A549 (cell line): ENCODE data around the gene ZNF496. TPM values are rescaled to one million over a fixed set of nuclear protein-coding genes. Genes with fewer than 3 reads are reported as not detected.
A peak's percentile ranks its signal among the peaks of the same experiment; 100 is the strongest.

Experiments
- ATAC-seq, 2 experiments: fragments of 200-7000 bp in 1 of 2; fragments of >200 bp in 1 of 2; cut with Nextera tagmentation in 1 of 2; cut with Tn5 transposase in 1 of 2; 3 replicates each; pipeline versions ENCODE4 v1.8.0 to v1.9.1; 2018 to 2020; ENCODE audit warnings: mild to moderate bottlenecking in 1 of 2, moderate library complexity in 1 of 2
- CTCF ChIA-PET: fragments of 300-600 bp; sonication (Branson Sonifier 250); formaldehyde crosslinking; extraction: SDS; loops from one replicate; lab custom pipeline; 2021; ENCODE audit warnings: antibody characterized with exemption, inconsistent platforms; lab: Yijun Ruan, JAX
- POLR2A ChIA-PET: fragments of 350-600 bp; formaldehyde crosslinking; extraction: SDS; loops from one replicate; lab custom pipeline; 2021; ENCODE audit warnings: antibody characterized with exemption, inconsistent platforms; lab: Yijun Ruan, JAX
- DNase-seq, 2 experiments: peaks; one replicate each; pipeline versions ENCODE4 v3.0.0 to v3.0.0-alpha.2; 2011 to 2016; ENCODE audit warnings: low read depth in 1 of 2, low spot score in 1 of 2
- FAIRE-seq: peaks from 2 replicates; lab custom pipeline; 2011; peaks lifted over from hg19 to GRCh38; lab: Jason Lieb, UNC
- H3K27ac ChIP-seq, 2 experiments: fragments of >200 bp; sonication (Bioruptor Twin); formaldehyde crosslinking; 3 replicates each; pipeline ENCODE4 v1.5.1; 2016 to 2017
- H3K4me1 ChIP-seq: fragments of >200 bp; sonication (Bioruptor Twin); formaldehyde crosslinking; 3 replicates; pipeline ENCODE4 v1.6.1; 2016
- H3K4me2 ChIP-seq: fragments of >200 bp; sonication (Bioruptor Twin); formaldehyde crosslinking; 3 replicates; pipeline ENCODE4 v1.6.1; 2016
- H3K4me3 ChIP-seq: fragments of >200 bp; sonication (Bioruptor Twin); formaldehyde crosslinking; 3 replicates; pipeline ENCODE4 v1.5.1; 2016
- H3K9me3 ChIP-seq: fragments of >200 bp; sonication (Bioruptor Twin); formaldehyde crosslinking; 3 replicates; pipeline ENCODE4 v1.6.1; 2016
- BHLHE40 ChIP-seq: IDR thresholded peaks from 2 replicates; pipeline ENCODE4 v1.6.1; 2012; ENCODE audit warnings: low read depth, low read length, inconsistent platforms
- CEBPB ChIP-seq, 2 experiments: fragments of >200 bp in 1 of 2; sonication (Bioruptor Twin) in 1 of 2; formaldehyde crosslinking in 1 of 2; IDR thresholded peaks; 2 replicates each; pipeline ENCODE4 v1.6.1; 2012 to 2016
- CHD4 ChIP-seq: fragments of 200-600 bp; sonication (generic); IDR thresholded peaks from 2 replicates; pipeline ENCODE4 v1.6.1; 2016; ENCODE audit warnings: antibody characterized with exemption, mild to moderate bottlenecking, borderline replicate concordance
- EHF ChIP-seq: fragments of 250-450 bp; sonication (Bioruptor Pico); IDR thresholded peaks from 2 replicates; pipeline ENCODE4 v1.5.0; 2020; ENCODE audit warnings: mild to moderate bottlenecking
- EHMT2 ChIP-seq: fragments of 200-600 bp; sonication (generic); IDR thresholded peaks from 2 replicates; pipeline ENCODE4 v1.6.1; 2016; ENCODE audit warnings: antibody characterized with exemption, low read depth, mild to moderate bottlenecking, moderate library complexity
- ESRRA ChIP-seq: fragments of 150-350 bp; IDR thresholded peaks from 2 replicates; pipeline ENCODE4 v1.6.1; 2014; ENCODE audit warnings: mild to moderate bottlenecking, low read length, borderline replicate concordance
- FOSB ChIP-seq: fragments of 250-450 bp; sonication (Bioruptor Pico); IDR thresholded peaks from 2 replicates; pipeline ENCODE4 v1.5.0; 2020; ENCODE audit warnings: mild to moderate bottlenecking, moderate library complexity
- FOSL2 ChIP-seq, 2 experiments: fragments of 450-650 bp in 1 of 2; fragments of >200 bp in 1 of 2; sonication (Bioruptor Twin) in 1 of 2; formaldehyde crosslinking; IDR thresholded peaks; 2 replicates each; pipeline versions ENCODE4 v1.5.0 to v1.6.1; 2016 to 2020; ENCODE audit warnings: mild to moderate bottlenecking in 1 of 2, moderate library complexity in 1 of 2
- GATA3 ChIP-seq: IDR thresholded peaks from 2 replicates; pipeline ENCODE4 v1.6.1; 2012; ENCODE audit warnings: borderline replicate concordance
- HEYL ChIP-seq: fragments of 250-450 bp; sonication (Bioruptor Pico); IDR thresholded peaks from 2 replicates; pipeline ENCODE4 v1.8.0; 2021; ENCODE audit warnings: mild to moderate bottlenecking, moderate library complexity
- HOXA7 ChIP-seq: fragments of 250-450 bp; sonication (Bioruptor Pico); IDR thresholded peaks from 2 replicates; pipeline ENCODE4 v1.5.0; 2020; ENCODE audit warnings: mild to moderate bottlenecking, moderate library complexity
- KDM1A ChIP-seq: fragments of 200-600 bp; sonication (generic); IDR thresholded peaks from 2 replicates; pipeline ENCODE4 v1.6.1; 2016; ENCODE audit warnings: low read depth, mild to moderate bottlenecking
- POLR2A ChIP-seq: IDR thresholded peaks from 2 replicates; pipeline ENCODE4 v1.6.1; 2012; ENCODE audit warnings: mild to moderate bottlenecking, low read length
- RARB ChIP-seq: fragments of 250-450 bp; sonication (Bioruptor Pico); IDR thresholded peaks from 2 replicates; pipeline ENCODE4 v1.8.0; 2021; ENCODE audit warnings: mild to moderate bottlenecking, moderate library complexity
- RFX5 ChIP-seq: fragments of 450-650 bp; IDR thresholded peaks from 2 replicates; pipeline ENCODE4 v1.7.1; 2014; ENCODE audit warnings: antibody characterized with exemption, mild to moderate bottlenecking, moderate library complexity
- RNF2 ChIP-seq: fragments of 200-600 bp; sonication (generic); IDR thresholded peaks from 2 replicates; pipeline ENCODE4 v1.6.1; 2016; ENCODE audit warnings: low read depth, mild to moderate bottlenecking, antibody characterized with exemption, moderate library complexity, borderline replicate concordance
- SREBF2 ChIP-seq: fragments of 450-650 bp; IDR thresholded peaks from 2 replicates; pipeline ENCODE4 v1.6.1; 2014; ENCODE audit warnings: mild to moderate bottlenecking, moderate library complexity
- WGBS: methylation state at CpG from one replicate; pipeline ENCODE4 v1.1.6; 2017; ENCODE audit errors: missing lambda C conversion rate; 5-methylcytosine and 5-hydroxymethylcytosine counted together
- polyA plus RNA-seq, 4 experiments: library from polyadenylated mRNA; depleted of rRNA in 3 of 4; stranded (reverse); fragments of >200 nt; fragmentation: RNase III in 1 of 4; extraction: RNeasy Plus Mini Kit Qiagen cat#74134 plus additional on column Dnase treatment in 1 of 4; gene quantifications; 2 replicates in 3 of 4; 3 replicates in 1 of 4; pipeline ENCODE4 v1.2.3, GENCODE V29; 2011 to 2017
- TF ChIP-seq, protein P1 (sequence below): IDR thresholded peaks from 2 replicates; pipeline ENCODE4 v1.6.1; 2012
- TF ChIP-seq, protein P2 (sequence below): fragments of 200-600 bp; sonication (generic); IDR thresholded peaks from 2 replicates; pipeline ENCODE4 v1.6.1; 2016; ENCODE audit warnings: antibody characterized with exemption, mild to moderate bottlenecking, moderate library complexity
- TF ChIP-seq, protein P3 (sequence below): IDR thresholded peaks from 2 replicates; pipeline ENCODE4 v1.6.1; 2012; ENCODE audit warnings: low read depth, borderline replicate concordance
- TF ChIP-seq, protein P4 (sequence below): fragments of >200 bp; sonication (Bioruptor Twin); formaldehyde crosslinking; IDR thresholded peaks from 3 replicates; pipeline ENCODE4 v1.6.1; 2016
- TF ChIP-seq, protein P5 (sequence below): fragments of 150-350 bp; IDR thresholded peaks from 2 replicates; pipeline ENCODE4 v1.6.1; 2014; ENCODE audit warnings: low read depth, mild to moderate bottlenecking, low read length
- TF ChIP-seq, protein P6 (sequence below): fragments of >200 bp; sonication (Bioruptor Twin); formaldehyde crosslinking; IDR thresholded peaks from 3 replicates; pipeline ENCODE4 v1.5.1; 2016
- TF ChIP-seq, protein P7 (sequence below): IDR thresholded peaks from 2 replicates; pipeline ENCODE4 v1.6.1; 2012

ZNF496 gene
- polyA plus RNA-seq, 2 of the 4 experiments (the other 2 are of a cell fraction), result 13.1 to 16.1 TPM

DNA sequence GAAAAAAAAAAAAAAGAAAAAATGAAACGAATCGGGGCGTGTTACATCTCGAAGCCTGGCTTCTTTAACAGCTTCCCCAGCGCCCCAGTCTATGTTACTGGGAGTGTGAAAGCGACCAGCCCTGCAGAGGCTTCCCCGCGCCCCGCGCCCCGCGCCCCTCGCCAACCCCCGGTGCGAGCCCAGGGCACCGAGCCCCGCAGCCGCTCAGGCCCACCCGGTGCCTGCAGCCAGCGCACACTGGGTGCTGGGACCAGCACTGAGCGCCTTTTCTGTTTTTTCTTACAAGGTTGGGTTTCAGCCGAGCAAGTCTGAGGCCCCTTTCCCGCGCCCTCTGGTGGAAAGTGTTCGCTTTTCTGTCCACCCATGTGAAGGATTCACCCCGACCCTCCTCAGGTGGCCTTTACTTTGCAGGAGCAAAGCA is 42.1 kb upstream of the ZNF496 start:
- ChIA-PET CTCF (interaction anchor here (0.6 to 2.3 kb wide), 6 partner anchors 10 to 115 kb away, joined by 3 to 15 read pairs (median 3); no protein-coding TSS in a partner anchor), POLR2A (no interaction called here)
- TF ChIP-seq CEBPB (IDR thresholded peaks at IDR 0.05) (no peak), RARB (CRISPR knock-in tag) (no peak), EHF (CRISPR knock-in tag) (no peak), CHD4 (no peak), FOSL2 (IDR thresholded peaks at IDR 0.05) (no peak), FOSL2 (CRISPR knock-in tag; IDR thresholded peaks at IDR 0.05) (no peak), RNF2 (no peak), POLR2A (no peak), GATA3 (no peak), EHMT2 (no peak), BHLHE40 (no peak), KDM1A (no peak), HEYL (CRISPR knock-in tag) (no peak), HOXA7 (CRISPR knock-in tag) (no peak), ESRRA (no peak), SREBF2 (no peak)
- TF ChIP-seq, protein P1, sequence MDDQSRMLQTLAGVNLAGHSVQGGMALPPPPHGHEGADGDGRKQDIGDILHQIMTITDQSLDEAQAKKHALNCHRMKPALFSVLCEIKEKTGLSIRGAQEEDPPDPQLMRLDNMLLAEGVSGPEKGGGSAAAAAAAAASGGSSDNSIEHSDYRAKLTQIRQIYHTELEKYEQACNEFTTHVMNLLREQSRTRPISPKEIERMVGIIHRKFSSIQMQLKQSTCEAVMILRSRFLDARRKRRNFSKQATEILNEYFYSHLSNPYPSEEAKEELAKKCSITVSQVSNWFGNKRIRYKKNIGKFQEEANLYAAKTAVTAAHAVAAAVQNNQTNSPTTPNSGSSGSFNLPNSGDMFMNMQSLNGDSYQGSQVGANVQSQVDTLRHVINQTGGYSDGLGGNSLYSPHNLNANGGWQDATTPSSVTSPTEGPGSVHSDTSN, result no peak
- TF ChIP-seq, protein P2, sequence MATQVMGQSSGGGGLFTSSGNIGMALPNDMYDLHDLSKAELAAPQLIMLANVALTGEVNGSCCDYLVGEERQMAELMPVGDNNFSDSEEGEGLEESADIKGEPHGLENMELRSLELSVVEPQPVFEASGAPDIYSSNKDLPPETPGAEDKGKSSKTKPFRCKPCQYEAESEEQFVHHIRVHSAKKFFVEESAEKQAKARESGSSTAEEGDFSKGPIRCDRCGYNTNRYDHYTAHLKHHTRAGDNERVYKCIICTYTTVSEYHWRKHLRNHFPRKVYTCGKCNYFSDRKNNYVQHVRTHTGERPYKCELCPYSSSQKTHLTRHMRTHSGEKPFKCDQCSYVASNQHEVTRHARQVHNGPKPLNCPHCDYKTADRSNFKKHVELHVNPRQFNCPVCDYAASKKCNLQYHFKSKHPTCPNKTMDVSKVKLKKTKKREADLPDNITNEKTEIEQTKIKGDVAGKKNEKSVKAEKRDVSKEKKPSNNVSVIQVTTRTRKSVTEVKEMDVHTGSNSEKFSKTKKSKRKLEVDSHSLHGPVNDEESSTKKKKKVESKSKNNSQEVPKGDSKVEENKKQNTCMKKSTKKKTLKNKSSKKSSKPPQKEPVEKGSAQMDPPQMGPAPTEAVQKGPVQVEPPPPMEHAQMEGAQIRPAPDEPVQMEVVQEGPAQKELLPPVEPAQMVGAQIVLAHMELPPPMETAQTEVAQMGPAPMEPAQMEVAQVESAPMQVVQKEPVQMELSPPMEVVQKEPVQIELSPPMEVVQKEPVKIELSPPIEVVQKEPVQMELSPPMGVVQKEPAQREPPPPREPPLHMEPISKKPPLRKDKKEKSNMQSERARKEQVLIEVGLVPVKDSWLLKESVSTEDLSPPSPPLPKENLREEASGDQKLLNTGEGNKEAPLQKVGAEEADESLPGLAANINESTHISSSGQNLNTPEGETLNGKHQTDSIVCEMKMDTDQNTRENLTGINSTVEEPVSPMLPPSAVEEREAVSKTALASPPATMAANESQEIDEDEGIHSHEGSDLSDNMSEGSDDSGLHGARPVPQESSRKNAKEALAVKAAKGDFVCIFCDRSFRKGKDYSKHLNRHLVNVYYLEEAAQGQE, result no peak
- TF ChIP-seq, protein P3, sequence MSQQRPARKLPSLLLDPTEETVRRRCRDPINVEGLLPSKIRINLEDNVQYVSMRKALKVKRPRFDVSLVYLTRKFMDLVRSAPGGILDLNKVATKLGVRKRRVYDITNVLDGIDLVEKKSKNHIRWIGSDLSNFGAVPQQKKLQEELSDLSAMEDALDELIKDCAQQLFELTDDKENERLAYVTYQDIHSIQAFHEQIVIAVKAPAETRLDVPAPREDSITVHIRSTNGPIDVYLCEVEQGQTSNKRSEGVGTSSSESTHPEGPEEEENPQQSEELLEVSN, result no peak
- TF ChIP-seq, protein P4, sequence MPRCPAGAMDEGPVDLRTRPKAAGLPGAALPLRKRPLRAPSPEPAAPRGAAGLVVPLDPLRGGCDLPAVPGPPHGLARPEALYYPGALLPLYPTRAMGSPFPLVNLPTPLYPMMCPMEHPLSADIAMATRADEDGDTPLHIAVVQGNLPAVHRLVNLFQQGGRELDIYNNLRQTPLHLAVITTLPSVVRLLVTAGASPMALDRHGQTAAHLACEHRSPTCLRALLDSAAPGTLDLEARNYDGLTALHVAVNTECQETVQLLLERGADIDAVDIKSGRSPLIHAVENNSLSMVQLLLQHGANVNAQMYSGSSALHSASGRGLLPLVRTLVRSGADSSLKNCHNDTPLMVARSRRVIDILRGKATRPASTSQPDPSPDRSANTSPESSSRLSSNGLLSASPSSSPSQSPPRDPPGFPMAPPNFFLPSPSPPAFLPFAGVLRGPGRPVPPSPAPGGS, result no peak
- TF ChIP-seq, protein P5, sequence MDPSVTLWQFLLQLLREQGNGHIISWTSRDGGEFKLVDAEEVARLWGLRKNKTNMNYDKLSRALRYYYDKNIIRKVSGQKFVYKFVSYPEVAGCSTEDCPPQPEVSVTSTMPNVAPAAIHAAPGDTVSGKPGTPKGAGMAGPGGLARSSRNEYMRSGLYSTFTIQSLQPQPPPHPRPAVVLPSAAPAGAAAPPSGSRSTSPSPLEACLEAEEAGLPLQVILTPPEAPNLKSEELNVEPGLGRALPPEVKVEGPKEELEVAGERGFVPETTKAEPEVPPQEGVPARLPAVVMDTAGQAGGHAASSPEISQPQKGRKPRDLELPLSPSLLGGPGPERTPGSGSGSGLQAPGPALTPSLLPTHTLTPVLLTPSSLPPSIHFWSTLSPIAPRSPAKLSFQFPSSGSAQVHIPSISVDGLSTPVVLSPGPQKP, result no peak
- no peak overlapping the region for H3K27ac ChIP-seq
- no peak overlapping the region for H3K4me2 ChIP-seq
- 0 out of 3 replicates have a peak, but pooled peaks cover 3% of the 10 kb centered on the region for H3K9me3 ChIP-seq
- peak in 1 of 2 experiments; percentile 38; a peak in 2 of 6 replicates for ATAC-seq
- DNase-seq, result no peak
- 73% methylated on average over 26 of the region's 26 CpGs for WGBS
- no peak for FAIRE-seq
- no peaks in the 10 kb centered on the region for H3K4me1 ChIP-seq
- H3K4me3 ChIP-seq, result no peak overlapping the region

DNA sequence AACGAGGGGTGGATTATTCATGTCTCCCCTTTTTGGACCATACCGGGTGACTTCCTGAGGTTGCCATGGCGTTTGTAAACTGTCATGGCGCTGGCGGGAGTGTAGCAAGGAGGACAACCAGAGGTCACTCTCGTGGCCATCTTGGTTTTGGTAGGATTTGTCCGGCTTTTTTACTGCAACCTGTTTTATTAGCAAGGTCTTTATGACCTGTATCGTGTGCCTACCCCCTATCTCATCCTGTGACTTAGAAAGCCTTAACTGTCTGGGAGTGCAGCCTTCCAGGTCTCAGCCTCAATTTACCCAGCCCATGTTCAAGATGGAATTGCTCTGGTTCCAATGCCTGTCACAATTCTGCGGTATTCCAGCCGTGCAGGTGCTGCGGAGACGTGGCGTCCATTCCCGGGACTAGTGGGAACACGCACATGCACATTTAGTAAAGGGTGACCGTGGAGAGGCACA is 40.2 kb upstream of the ZNF496 start:
- Histone ChIP-seq H3K4me1 (no peaks in the 10 kb centered on the region), H3K4me3 (no peak overlapping the region), H3K9me3 (0 out of 3 replicates have a peak, but pooled peaks cover 3% of the 10 kb centered on the region), H3K27ac (no peak overlapping the region), H3K4me2 (no peak overlapping the region)
- ATAC-seq (no peak), DNase-seq (no peak), FAIRE-seq (no peak)
- ChIA-PET CTCF (interaction anchor here (0.9 to 2.3 kb wide), 5 partner anchors 29 to 1450 kb away, joined by 3 to 14 read pairs (median 3); no protein-coding TSS in a partner anchor), POLR2A (no interaction called here)
- WGBS, result 68% methylated on average over 16 of the region's 16 CpGs
- no peak for TF ChIP-seq FOSB (CRISPR knock-in tag)
- TF ChIP-seq, protein P6, sequence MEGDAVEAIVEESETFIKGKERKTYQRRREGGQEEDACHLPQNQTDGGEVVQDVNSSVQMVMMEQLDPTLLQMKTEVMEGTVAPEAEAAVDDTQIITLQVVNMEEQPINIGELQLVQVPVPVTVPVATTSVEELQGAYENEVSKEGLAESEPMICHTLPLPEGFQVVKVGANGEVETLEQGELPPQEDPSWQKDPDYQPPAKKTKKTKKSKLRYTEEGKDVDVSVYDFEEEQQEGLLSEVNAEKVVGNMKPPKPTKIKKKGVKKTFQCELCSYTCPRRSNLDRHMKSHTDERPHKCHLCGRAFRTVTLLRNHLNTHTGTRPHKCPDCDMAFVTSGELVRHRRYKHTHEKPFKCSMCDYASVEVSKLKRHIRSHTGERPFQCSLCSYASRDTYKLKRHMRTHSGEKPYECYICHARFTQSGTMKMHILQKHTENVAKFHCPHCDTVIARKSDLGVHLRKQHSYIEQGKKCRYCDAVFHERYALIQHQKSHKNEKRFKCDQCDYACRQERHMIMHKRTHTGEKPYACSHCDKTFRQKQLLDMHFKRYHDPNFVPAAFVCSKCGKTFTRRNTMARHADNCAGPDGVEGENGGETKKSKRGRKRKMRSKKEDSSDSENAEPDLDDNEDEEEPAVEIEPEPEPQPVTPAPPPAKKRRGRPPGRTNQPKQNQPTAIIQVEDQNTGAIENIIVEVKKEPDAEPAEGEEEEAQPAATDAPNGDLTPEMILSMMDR, result no peak
- no peak for TF ChIP-seq RNF2
- TF ChIP-seq, protein P7, sequence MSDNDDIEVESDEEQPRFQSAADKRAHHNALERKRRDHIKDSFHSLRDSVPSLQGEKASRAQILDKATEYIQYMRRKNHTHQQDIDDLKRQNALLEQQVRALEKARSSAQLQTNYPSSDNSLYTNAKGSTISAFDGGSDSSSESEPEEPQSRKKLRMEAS, result no peak
- no peak for TF ChIP-seq RFX5
- TF ChIP-seq, protein P5, result no peak
